Tibial nerve (tissue), 4 donors: Measurements from ENCODE around the gene DGCR8. TPM values are rescaled to one million over a fixed set of nuclear protein-coding genes. Genes with fewer than 3 reads are reported as not detected.

ENCODE experiments used
- DNase-seq, 2 donors: peaks; one replicate each; pipeline ENCODE4 v3.0.0-alpha.2; 2019; ENCODE audit warnings: low spot score in 2 of 2
- H3K27ac ChIP-seq, 4 donors: fragments of 200-600 bp; sonication (generic) in 3 of 4; one replicate each; pipeline ENCODE4 v1.5.1; 2017 to 2019; ENCODE audit warnings: mild to moderate bottlenecking in 1 of 4
- H3K27me3 ChIP-seq, 2 donors: fragments of 200-600 bp; sonication (generic) in 1 of 2; one replicate each; pipeline versions ENCODE4 v1.5.1 to v1.6.0; 2017 to 2019
- H3K36me3 ChIP-seq, 3 donors: fragments of 200-600 bp; sonication (generic); one replicate each; pipeline ENCODE4 v1.5.1; 2018 to 2019
- H3K4me1 ChIP-seq, 4 donors: fragments of 200-600 bp; sonication (generic) in 3 of 4; one replicate each; pipeline ENCODE4 v1.5.1; 2017 to 2019
- H3K4me3 ChIP-seq, 4 donors: fragments of 200-600 bp; sonication (generic) in 3 of 4; one replicate each; pipeline ENCODE4 v1.5.1; 2017 to 2019; ENCODE audit warnings: mild to moderate bottlenecking in 1 of 4, moderate library complexity in 1 of 4
- H3K9me3 ChIP-seq, 4 donors: fragments of 200-600 bp; sonication (generic) in 3 of 4; one replicate each; pipeline ENCODE4 v1.5.1; 2017 to 2019
- CTCF ChIP-seq, 5 experiments: fragments of 200-600 bp in 3 of 5; fragments of 450-650 bp in 2 of 5; sonication (generic) in 3 of 5; IDR thresholded peaks; one replicate each; pipeline ENCODE4 v1.5.1; 2016 to 2019; ENCODE audit warnings: antibody characterized with exemption in 5 of 5, mild to moderate bottlenecking in 3 of 5, moderate library complexity in 2 of 5
- EP300 ChIP-seq, 2 donors: sonication (generic); formaldehyde crosslinking; IDR thresholded peaks; one replicate each; pipeline ENCODE4 v1.6.1; 2017; ENCODE audit warnings: antibody characterized with exemption in 2 of 2, mild to moderate bottlenecking in 1 of 2
- POLR2A ChIP-seq, 2 donors: fragments of 450-650 bp; IDR thresholded peaks; one replicate each; pipeline ENCODE4 v1.6.1; 2017; ENCODE audit warnings: antibody characterized with exemption in 2 of 2, mild to moderate bottlenecking in 2 of 2, moderate library complexity in 2 of 2
- WGBS, 2 donors: methylation state at CpG; one replicate each; pipeline ENCODE4 v1.1.5; 2018; 5-methylcytosine and 5-hydroxymethylcytosine counted together
- total RNA-seq, 4 donors: library from RNA; depleted of rRNA; stranded (reverse); fragments of >200 nt; gene quantifications; one replicate each; pipeline ENCODE4 v1.1.0, GENCODE V29; 2016

The DGCR8 gene
- total RNA-seq, 4 donors from 2014 or later, result 23.0 to 35.1 (median 26.0) TPM

DNA sequence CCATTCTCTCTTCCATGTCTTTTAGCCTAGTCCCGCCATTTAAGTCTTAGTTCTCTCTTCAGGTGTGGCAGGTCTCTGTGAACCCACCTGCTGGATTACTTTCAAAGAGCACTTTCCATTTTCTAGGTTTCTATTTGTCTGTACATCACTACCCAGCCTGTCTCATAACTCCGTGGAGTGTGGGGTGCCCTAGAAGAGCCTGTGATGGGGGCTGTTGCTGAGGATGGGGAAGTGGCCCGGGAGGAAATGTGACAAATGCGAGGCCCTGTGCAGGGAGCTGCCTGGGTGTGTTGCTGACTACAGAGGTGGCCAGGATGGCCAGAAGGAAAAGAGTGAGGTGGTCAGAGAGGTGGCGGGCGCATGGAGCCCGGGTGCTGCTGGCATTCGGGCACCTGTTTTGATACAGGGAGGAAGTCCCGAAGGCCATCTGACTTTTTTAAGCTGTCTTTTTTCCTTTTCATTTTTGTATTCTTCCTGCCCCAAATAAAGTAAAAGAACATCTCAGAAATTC, 10.7 kb downstream of the DGCR8 start:
- Histone ChIP-seq H3K27me3 (no peaks in the 10 kb centered on the region), H3K36me3 (peaks cover 6 to 100% (median 29%) of the 10 kb centered on the region in 3 donors), H3K4me1 (no peaks in the 10 kb centered on the region), H3K9me3 (peaks cover 0 to under 1% (median 0%) of the 10 kb centered on the region in 4 donors), H3K27ac (no peak overlapping the region), H3K4me3 (no peak overlapping the region)
- DNase-seq, result no peak
- TF ChIP-seq POLR2A (IDR thresholded peaks at IDR 0.05), result no peak
- TF ChIP-seq CTCF (IDR thresholded peaks at IDR 0.05), result no peak
- no peak for TF ChIP-seq EP300 (IDR thresholded peaks at IDR 0.05)
- 91 to 96% methylated on average over 9 of the region's 9 CpGs for WGBS, 2 donors

- DNase-seq, result no peak
- Histone ChIP-seq H3K36me3 (peaks cover 6 to 100% (median 22%) of the 10 kb centered on the region in 3 donors), H3K4me3 (no peak overlapping the region), H3K9me3 (peaks cover 0 to 10% (median 0%) of the 10 kb centered on the region in 4 donors), H3K27ac (no peak overlapping the region), H3K4me1 (no peaks in the 10 kb centered on the region), H3K27me3 (no peaks in the 10 kb centered on the region)
- no peak for TF ChIP-seq CTCF (IDR thresholded peaks at IDR 0.05)
- TF ChIP-seq POLR2A (IDR thresholded peaks at IDR 0.05), result no peak
- TF ChIP-seq EP300 (IDR thresholded peaks at IDR 0.05), result no peak
- 94 to 95% methylated on average over 16 of the region's 16 CpGs for WGBS, 2 donors
These were observed 11.8 kb downstream of the DGCR8 start for GRCh38 chr22:20091690-20092476.

GRCh38 chr22:20092477-20092854, 12.4 kb downstream of the DGCR8 start:
- Histone ChIP-seq H3K4me1 (no peaks in the 10 kb centered on the region), H3K27ac (no peak overlapping the region), H3K27me3 (no peaks in the 10 kb centered on the region), H3K4me3 (no peak overlapping the region), H3K9me3 (peaks cover 0 to 12% (median 0%) of the 10 kb centered on the region in 4 donors), H3K36me3 (peaks cover 6 to 100% (median 22%) of the 10 kb centered on the region in 3 donors)
- no peak for TF ChIP-seq CTCF (IDR thresholded peaks at IDR 0.05)
- no peak for TF ChIP-seq EP300 (IDR thresholded peaks at IDR 0.05)
- TF ChIP-seq POLR2A (IDR thresholded peaks at IDR 0.05), result no peak
- WGBS, 2 donors, result 90 to 92% methylated on average over 11 of the region's 11 CpGs
- DNase-seq, result no peak

GRCh38 chr22:20093418-20094196, 13.6 kb downstream of the DGCR8 start:
- WGBS, 2 donors, result 95 to 97% methylated on average over 12 to 13 of the region's 13 CpGs
- Histone ChIP-seq H3K27me3 (no peaks in the 10 kb centered on the region), H3K9me3 (peaks cover 0 to 12% (median 0%) of the 10 kb centered on the region in 4 donors), H3K4me3 (no peak overlapping the region), H3K4me1 (no peaks in the 10 kb centered on the region), H3K36me3 (peaks cover 4 to 100% (median 22%) of the 10 kb centered on the region in 3 donors), H3K27ac (no peak overlapping the region)
- no peak for DNase-seq
- TF ChIP-seq EP300 (IDR thresholded peaks at IDR 0.05) (no peak), CTCF (IDR thresholded peaks at IDR 0.05) (no peak)
